ENCODE data around the gene CERS6. TPM values are rescaled to one million over a fixed set of nuclear protein-coding genes. Genes with fewer than 3 reads are reported as not detected.
A peak's percentile ranks its signal among the peaks of the same experiment; 100 is the strongest.

Gene CERS6
- total and polyA plus RNA-seq, 2 of the 8 experiments (the other 6 are each of a cell fraction or from before 2014, with no cell fraction given), result 6.8 to 28.2 TPM

GRCh38 chr2:168816369-168816768 lies 360.3 kb downstream of the CERS6 start:
- FAIRE-seq (no peak), DNase-seq (ENCODE audit: low read depth in 1 of 2, low spot score in 2 of 2) (no peak)
- Histone ChIP-seq H2BK12ac (ENCODE audit: low read depth, low read length) (0 out of 2 replicates have a peak overlapping the region, but pooled peaks have one; percentile 29), H3K4me3 (ENCODE audit: extremely low read depth in 1 of 4, insufficient read depth in 2 of 4, low read depth in 3 of 4, low read length in 4 of 4) (no peak overlapping the region), H3K27me3 (replicated peaks in 1 of 4; ENCODE audit: control insufficient read depth in 3 of 4, extremely low read depth in 1 of 4, insufficient read depth in 3 of 4, low read length in 3 of 4) (no peaks in the 10 kb centered on the region), H3K18ac (ENCODE audit: extremely low read depth, low read length) (no peak overlapping the region), H3K9ac (replicated peaks in 1 of 4; ENCODE audit: extremely low read depth in 1 of 4, low read depth in 3 of 4, low read length in 3 of 4) (no peak overlapping the region), H4K8ac (ENCODE audit: extremely low read depth, insufficient read depth, low read length) (no peak overlapping the region), H2BK15ac (ENCODE audit: low read length) (no peak overlapping the region; the same call in 1 of the 2 replicates), H3K14ac (ENCODE audit: insufficient read length) (no peak overlapping the region), H4K20me1 (replicated peaks in 1 of 2; ENCODE audit: control insufficient read depth in 1 of 2, insufficient read depth in 2 of 2, low read length in 2 of 2) (no peaks in the 10 kb centered on the region), H3K56ac (replicated peaks; ENCODE audit: insufficient read length, low read depth, low read length) (no peak overlapping the region), H3K4me2 (ENCODE audit: insufficient read depth in 1 of 2, low read depth in 2 of 2, low read length in 2 of 2) (no peak overlapping the region), H2BK20ac (ENCODE audit: low read length) (no peak overlapping the region), H3K9me3 (ENCODE audit: insufficient read depth in 2 of 2, low read depth in 1 of 2, low read length in 1 of 2) (no peaks in the 10 kb centered on the region), H4K91ac (replicated peaks; ENCODE audit: insufficient read length, low read length) (peak overlapping the region; percentile 36), H2BK5ac (ENCODE audit: low read depth, low read length) (no peak overlapping the region), H3K36me3 (ENCODE audit: control insufficient read depth in 2 of 4, insufficient read depth in 4 of 4, low read length in 3 of 4) (no peaks in the 10 kb centered on the region), H3K4me1 (replicated peaks in 1 of 4; ENCODE audit: control insufficient read depth in 3 of 4, insufficient read depth in 4 of 4, low read length in 3 of 4) (peaks cover 0 to 3% (median 0%) of the 10 kb centered on the region in 4 experiments; a peak in 1 of 7 replicates), H2BK120ac (replicated peaks; ENCODE audit: low read depth, low read length) (no peak overlapping the region), H4K5ac (ENCODE audit: insufficient read length, low read depth, low read length) (no peak overlapping the region), H3K79me1 (ENCODE audit: low read depth, low read length) (no peaks in the 10 kb centered on the region), H3K79me2 (ENCODE audit: control insufficient read depth in 1 of 2, insufficient read depth in 2 of 2, low read length in 2 of 2) (no peaks in the 10 kb centered on the region), H3K4ac (replicated peaks; ENCODE audit: insufficient read length, low read depth, low read length) (no peak overlapping the region), H3K23ac (ENCODE audit: insufficient read length) (no peak overlapping the region), H2AFZ (ENCODE audit: low read length) (no peak overlapping the region), H3K27ac (ENCODE audit: low read depth, low read length) (no peak overlapping the region), H2AK5ac (ENCODE audit: low read depth, low read length) (no peak overlapping the region), H3K23me2 (ENCODE audit: low read depth, low read length) (no peaks in the 10 kb centered on the region)
- ChIA-PET POLR2A (ENCODE audit: partially characterized antibody) (no interaction called here), CTCF (ENCODE audit: partially characterized antibody) (interaction anchor here (0.6 to 2.1 kb wide), 11 partner anchors 8 to 477 kb away, joined by 3 to 11 read pairs (median 3); partner anchors contain the start of gene NOSTRIN)
- no peak for TF ChIP-seq RBBP5 (IDR thresholded peaks at IDR 0.05; ENCODE audit: borderline replicate concordance, low read depth, low read length)
- TF ChIP-seq JUND (IDR thresholded peaks at IDR 0.05; ENCODE audit: low read length), result 0 out of 2 replicates have a peak, but pooled peaks have one; percentile 18
- no peak for TF ChIP-seq HDAC6 (IDR thresholded peaks at IDR 0.05; ENCODE audit: low read depth, low read length)
- TF ChIP-seq EP300 (IDR thresholded peaks at IDR 0.05; ENCODE audit: borderline replicate concordance in 1 of 2, low read depth in 2 of 2, low read length in 2 of 2), result no peak
- TF ChIP-seq SIRT6 (IDR thresholded peaks at IDR 0.05; ENCODE audit: low read length), result no peak
- WGBS, 2 experiments (ENCODE audit: extremely low coverage in 1 of 2, insufficient coverage in 1 of 2, insufficient read length in 1 of 2, insufficient replicate concordance in 2 of 2, low coverage in 1 of 2, low lambda C conversion rate in 2 of 2, missing lambda C conversion rate in 1 of 2), result 81% methylated on average over 3 of the region's 3 CpGs; no CpG with 5 or more reads in 1 of the 2 experiments
